Renal cortex interstitium (tissue), 11 donors: ENCODE measurements around the gene NMT1. TPM values are rescaled to one million over a fixed set of nuclear protein-coding genes. Genes with fewer than 3 reads are reported as not detected.
A peak's percentile ranks its signal among the peaks of the same experiment; 100 is the strongest.
"Not testable (repeated sequence)": the region's sequence is repeated elsewhere in the genome, so short reads cannot be mapped to it uniquely, and the experiment has no call there.

Source experiments
- DNase-seq, 11 donors: peaks; one replicate each; pipeline ENCODE4 v3.0.0-alpha.2; 2013; ENCODE audit warnings: low read depth in 9 of 11, low spot score in 4 of 11; ENCODE audit errors: extremely low read depth in 1 of 11
- polyA plus RNA-seq, 3 donors: library from polyadenylated mRNA; unstranded; fragments of 120-200 nt; gene quantifications; one replicate each; pipeline ENCODE4 v1.2.1, GENCODE V29; 2013; ENCODE audit not compliant: insufficient read length in 3 of 3

NMT1 gene
- polyA plus RNA-seq, 3 donors = 67.7 to 82.3 (median 70.9) TPM

- DNase-seq = peak in 1 of 11 donors; percentile 36
Measured at GRCh38 chr17:45111850-45112249, 50.7 kb downstream of the NMT1 start.

DNA sequence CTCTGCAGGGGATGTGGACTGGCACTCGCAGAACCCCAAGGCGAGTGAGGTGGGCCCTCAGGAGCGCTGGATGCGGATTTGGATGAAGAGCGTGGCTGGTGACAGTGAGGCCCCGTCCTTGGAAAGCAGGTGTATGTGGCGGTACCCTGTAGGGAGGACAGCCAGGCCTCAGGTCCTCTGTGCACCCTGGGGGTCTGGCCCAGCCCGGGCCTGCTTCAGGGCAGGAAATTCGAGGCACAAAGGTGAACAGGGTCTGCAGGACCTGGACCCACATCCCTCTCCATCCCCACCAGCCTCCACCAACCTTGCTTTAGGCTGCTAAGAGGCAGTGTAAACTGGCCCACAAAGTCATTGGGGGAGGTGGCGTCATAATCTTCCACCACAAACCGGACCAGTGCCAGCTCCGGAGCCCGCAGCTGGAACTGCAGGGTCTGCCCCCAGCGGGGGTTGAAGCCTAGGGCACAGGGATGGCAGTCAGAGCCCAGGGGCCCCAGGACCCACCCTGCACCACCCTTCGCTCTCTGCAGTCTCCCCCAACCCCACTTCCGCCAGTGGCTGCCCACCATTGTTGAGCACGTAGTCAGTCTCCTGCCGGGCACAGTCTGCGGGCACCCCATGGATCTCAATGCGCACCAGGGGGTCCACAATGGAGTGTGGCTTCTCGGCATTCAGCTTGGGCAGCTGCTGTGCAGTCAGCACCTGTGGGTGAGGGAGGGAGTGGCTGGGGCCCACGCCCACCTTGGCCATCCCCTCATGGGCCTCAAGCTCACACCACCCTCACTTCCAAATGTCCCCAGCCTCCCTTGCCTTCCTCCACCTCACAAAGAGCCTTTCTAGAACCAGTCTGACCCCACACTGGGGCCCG is 51.7 kb downstream of the NMT1 start:
- no peak for DNase-seq

DNA sequence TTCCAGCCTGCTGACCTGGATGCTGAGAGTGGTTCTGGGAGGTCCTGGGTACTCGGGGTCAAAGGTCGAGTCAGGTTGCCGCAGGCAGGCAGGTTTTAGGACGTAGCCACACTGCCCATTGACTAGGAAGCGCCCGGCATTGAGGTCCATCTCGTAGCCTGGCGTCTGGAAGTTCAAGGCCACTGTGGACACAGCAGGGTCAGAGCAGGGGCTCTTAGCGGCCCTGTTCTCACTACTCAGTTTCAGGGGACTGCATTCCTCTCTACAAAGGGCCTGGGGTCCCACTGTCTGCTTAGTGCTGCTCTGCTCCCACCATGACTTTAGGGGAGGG is 52.3 kb downstream of the NMT1 start:
- no peak for DNase-seq

- no peak for DNase-seq
Measured at GRCh38 chr17:45114117-45114932, 53.2 kb downstream of the NMT1 start.

DNA sequence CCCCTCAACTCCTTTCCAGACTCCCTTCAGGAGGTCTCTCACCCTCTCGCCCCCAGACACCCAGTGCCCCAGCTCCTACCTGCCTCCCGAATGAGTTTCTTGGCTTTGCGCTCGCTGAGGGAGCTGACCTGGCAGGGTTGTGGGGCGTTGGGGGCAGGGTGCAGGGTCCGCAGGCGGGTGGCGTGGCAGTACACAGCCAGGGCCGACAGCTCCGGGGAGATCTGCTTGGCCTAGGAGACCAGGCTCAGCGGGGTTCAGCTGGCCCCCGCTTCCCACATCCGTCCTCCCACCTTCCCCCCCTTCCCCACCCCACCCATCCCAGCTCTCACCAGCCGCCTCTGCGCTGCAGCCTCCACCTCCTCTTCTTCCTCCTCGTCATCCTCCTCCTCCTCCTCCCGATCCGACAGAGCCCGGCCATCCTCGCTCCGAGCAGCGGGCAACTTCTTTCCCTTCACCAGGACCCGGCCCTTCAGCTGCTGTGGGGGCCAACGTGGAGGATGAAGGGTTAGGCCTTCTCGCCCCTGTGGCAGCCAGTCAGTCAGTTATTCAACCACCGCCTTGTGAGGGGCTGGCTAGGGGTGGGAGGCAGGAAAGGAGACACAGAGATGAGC is 54.0 kb downstream of the NMT1 start:
- DNase-seq = no peak

DNA sequence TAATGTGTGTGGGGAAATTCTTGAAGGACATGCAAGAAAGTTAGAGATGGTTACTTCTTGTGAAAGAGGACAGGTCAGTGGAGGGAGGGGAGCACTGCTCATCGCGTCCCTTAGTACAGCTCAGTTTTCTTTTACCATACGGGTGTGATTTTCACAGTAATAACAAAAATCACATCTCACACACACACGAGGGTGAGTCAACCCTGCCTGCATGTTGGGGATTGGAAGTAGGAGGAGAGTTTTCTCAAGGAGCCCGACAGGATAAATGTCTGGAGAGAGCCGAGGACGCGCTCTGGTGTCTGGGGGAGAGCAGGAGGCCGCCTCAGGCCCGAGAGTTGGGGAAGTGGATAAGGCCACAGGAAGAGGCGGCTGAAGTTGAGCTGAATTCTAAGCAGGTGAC is 54.8 kb downstream of the NMT1 start:
- DNase-seq = no peak

DNA sequence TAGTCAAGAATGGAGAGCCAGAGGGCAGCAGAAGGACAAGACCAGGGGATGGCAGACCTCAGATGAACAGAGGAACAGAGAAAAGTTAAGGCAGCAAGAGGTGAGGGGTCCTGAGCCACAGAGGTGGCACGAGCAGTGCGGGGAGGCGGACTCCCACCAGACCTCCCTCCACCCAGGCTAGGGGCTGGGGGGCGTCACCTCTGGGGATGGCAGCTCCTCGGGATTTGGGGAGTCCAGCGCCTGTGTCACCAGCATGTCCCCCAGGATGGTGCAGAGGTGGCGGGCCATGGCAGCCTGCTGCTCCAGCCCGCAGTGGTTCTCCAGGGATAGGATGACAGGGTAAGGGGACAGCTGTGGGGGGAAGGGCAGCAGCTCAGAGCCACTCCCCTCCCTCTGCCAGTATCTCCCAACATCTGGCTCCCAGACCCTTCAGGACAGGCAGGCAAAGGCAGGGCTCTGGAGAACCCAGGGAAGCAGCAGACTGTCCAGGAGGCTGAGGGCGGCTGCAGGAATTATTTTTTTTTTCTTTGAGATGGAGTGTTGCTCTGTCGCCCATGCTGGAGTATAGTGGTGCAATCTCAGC is 55.4 kb downstream of the NMT1 start:
- no peak for DNase-seq

- no peak for DNase-seq
Measured at GRCh38 chr17:45117334-45117733, 56.2 kb downstream of the NMT1 start.

DNA sequence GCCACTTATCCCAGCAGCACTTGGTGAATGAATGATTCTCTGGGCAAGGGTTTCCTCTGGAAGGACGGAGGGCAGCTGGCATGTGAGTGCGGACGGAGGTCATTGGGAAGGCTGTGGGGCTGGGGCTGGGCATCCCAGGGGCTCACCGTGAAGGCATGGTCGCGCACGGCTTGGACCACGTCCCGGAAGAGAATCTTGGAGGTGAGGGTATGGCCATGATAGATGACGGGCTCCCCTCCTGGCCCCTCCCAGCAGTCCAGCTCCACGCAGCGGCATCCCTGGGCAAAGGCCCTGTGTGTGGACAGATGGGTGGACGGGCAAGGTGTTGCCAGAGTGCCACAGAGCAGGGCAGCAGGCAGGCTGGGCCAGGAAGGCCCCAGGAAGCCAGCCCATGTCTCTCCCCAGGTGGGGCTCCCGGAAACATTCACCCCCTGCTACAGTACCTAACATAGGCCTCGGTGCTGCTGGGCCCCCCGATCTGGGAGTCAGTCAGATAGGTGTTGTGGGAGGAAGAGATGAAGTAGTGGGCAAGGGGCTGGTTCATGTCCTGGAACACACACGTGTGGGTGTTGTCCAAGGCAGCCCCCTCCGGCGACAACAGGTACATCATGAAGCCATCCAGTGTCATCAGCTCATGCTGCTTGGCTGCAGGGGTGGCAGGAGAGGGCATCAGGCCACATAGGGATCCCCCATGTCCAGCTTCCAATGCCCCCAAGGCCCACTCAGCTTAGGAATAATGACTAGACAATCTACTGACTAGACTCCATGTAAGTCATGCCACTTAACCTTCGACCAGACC is 56.9 kb downstream of the NMT1 start:
- no peak for DNase-seq

DNA sequence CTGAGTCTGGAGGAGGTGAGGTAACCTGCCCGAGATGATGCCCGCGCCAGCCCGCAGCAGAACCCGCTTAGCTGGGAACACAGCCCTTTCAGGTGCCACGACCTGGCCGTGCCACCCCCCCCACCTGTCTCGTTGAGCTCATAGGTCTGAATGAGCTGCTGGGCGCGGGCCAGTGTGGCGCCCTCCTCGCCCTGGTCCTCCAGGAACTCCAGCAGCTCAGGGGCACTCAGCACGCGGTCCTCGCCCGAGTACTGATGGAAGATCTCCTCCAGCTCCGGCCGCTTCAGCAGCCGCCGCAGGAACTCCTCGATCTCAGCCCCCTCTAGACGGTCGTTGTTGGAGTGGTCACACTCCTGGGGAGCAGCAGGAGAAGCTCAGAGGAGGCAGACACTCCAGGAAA is 57.6 kb downstream of the NMT1 start:
- no peak for DNase-seq

DNA sequence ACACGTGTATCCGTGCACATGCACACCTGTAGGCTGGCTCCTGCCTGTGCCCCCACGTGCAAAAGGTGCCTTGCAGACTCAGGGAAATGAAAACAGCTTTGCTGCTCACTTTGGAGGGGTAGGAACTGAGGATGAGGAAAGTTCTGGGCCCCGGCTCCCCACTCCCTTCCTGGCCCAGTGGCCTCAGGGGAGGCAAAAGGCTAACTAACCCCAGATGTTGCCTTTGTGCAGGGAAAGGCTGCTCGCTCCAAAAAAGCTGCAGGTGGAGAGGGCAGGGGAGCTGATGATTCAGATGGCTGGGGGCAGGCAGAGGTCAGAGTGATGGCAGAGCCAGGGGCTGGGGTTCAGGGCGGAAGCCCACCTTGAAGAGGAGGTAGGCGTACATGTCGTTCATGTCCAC is 58.8 kb downstream of the NMT1 start:
- DNase-seq = no peak

DNA sequence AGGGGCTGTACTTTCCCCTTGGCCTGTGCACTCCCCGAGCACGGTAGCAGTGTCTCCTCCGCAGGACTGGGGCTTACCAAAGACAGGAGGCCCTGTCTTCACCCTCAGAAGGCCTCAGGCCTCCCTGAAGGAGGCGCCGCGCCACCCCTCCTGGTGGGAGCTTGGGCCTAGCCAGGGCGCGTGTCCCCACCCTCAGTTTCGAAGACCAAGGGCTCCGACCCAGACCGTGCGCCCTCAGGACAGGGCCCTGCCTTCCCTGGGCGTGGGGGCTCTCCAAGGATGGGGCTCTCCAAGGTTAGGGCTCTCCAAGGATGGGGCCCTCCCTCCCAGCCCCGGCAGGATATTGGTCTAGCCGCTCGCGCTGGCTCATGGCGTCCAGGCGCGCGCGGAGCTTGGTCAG is 59.4 kb downstream of the NMT1 start:
- no peak for DNase-seq

DNA sequence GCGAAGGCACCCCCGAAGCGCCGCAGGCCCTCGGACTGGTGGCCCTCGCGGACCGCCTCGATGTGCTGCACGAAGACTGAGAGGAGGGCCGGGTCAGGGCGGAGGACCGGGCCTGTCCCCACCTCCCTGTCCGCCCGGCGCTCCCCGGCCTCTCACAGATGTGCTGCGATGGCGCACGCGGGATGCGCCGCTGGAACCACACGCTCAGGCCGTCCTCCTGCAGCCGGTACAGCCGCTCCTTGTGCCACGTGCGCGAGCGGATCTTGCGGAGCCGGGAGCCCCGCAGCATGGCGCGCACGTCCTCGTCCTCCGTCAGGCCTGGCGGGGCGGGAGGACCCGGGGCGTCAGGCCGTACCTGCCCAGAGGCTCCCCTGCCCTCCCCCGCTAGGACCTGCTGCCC is 59.9 kb downstream of the NMT1 start:
- DNase-seq = no peak

DNA sequence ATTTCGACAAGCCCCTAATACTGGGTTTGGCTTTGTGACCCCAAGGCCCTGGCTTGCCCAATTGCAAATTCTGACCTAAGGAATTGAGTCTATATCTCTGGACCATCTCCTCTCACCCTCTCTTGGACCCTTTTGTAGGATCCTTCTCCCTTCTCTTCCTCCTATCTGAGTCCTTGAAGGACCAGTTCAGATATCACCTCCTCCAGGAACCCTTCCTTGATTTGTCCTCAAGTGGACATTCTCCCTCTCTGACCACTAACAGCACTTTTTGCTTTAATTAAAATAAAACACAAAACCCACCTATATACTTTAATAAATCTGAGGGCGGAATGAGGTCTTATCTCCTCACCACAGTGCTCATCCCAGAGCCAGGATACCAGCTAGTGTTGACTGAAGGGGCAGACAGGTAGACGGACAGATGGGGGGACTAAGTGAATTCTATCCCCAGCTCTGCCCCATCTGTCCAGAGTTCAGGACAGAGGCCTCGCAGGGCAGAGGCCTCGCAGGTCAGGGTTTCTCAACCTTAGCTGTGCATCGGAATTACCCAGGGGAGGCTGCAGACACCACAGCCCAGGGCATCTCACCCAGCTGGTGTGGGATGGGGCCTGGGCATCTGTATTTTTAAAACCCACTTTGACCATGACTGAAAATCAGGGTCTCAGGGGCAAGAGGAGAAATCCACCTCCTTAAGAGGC is 62.1 kb downstream of the NMT1 start:
- no peak for DNase-seq

DNA sequence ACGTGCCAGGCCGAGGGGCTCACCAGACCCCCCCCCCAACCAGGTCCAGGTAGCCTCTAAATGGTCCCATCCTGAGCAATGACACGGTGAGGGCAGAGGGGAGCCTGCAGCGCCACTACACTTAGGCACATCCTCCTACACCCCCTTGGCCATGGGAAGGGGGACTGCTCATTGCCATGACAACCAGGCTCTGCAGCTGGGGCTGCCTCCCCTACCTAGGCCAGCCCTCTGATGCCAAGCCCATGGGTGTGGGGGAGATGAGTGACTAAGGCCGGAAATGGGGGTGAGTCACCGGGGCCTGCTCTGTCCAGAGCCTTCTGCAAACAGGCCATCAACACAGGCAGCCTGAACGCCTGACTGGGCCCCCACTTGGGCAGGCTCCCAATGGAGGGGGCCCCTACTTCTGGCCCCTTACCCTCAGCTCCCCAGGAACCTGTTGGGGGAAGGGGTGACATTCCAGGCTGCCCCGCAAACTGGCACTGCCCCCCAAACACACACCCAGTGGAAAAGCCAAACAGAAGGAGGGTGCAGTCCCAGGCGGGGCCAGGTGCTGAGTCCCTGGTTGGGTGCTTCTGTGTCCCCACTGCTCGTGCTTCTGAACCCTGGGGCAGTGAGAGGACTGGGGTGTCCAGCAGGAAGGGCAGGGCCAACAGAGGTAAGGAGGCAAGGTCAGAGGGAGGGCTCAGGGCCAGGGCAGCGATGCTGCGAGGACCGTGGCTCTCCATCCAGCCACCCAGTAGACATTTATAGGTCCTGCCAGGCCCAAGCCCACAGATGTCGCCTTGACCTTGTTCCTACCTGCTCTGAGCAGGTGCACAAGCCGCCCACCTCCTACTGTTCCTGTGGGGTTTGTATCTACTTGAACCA is 63.0 kb downstream of the NMT1 start:
- DNase-seq = no peak

DNA sequence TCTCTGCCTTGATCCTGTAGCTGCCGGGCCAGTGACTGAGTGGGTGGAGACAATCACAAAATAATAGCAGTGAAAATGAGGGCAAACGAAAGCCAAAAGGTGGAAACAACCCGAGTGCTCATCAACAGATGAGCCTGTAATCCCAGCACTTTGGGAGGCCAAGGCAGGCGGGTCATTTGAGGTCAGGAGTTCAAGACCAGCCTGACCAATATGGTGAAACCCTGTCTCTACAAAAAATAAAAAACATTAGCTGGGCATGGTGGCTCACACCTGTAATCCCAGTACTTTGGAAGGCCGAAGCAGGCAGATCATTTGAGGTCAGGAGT is 63.6 kb downstream of the NMT1 start:
- DNase-seq = not testable (repeated sequence)

GRCh38 chr17:45125509-45125908 is 64.4 kb downstream of the NMT1 start:
- no peak for DNase-seq

- no peak for DNase-seq
Measured at GRCh38 chr17:45127207-45127547, 66.1 kb downstream of the NMT1 start.
